ENCODE measurements around the gene MSI2. TPM values are rescaled to one million over a fixed set of nuclear protein-coding genes. Genes with fewer than 3 reads are reported as not detected.

MSI2 gene
- total RNA-seq, 1 donor from 2014 or later: 60.6 TPM

DNA sequence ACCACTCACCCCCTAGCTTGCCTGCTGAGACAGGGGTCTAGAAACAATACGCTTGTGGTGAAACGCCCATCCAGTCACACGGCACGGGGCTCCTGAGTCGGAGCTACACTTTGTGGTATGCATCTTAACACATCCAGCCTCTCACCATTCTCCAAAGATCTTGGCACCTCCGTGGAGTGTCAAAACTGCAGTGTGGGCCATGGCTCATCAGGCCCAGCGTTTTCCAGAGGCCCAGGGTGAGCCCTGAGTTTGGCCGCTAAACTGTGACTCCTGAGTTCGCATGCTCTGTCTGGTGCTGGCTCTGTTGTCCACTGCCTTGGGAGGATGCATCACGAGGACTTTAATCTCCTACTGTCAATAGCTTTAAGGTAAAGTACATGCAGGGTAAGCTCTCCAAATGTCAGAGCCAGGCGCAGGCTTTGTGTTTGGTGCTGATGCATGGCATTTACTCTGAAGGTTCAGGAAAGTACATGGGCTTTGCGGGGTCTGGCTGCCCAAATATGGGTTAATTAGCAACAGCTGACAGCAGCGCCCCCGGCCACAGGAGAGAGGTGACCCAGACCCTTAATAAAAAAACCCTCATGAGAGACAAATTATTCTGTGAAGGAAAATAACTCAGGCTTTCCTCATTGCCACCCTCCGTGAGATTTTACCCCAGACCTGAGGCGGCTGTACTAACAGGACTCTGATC, 370.3 kb downstream of the MSI2 start:
- Mint-ChIP-seq H3K27me3 (ENCODE audit: unreplicated experiment) (peaks cover 21% of the 10 kb centered on the region), H3K9me3 (ENCODE audit: unreplicated experiment) (no peaks in the 10 kb centered on the region), H3K36me3 (ENCODE audit: low read depth, unreplicated experiment) (peaks cover 19% of the 10 kb centered on the region), H3K27ac (ENCODE audit: unreplicated experiment) (no peak overlapping the region), H3K4me1 (ENCODE audit: unreplicated experiment) (peaks cover 34% of the 10 kb centered on the region), H3K4me3 (ENCODE audit: unreplicated experiment) (no peak overlapping the region)
- TF ChIP-seq, protein P1, sequence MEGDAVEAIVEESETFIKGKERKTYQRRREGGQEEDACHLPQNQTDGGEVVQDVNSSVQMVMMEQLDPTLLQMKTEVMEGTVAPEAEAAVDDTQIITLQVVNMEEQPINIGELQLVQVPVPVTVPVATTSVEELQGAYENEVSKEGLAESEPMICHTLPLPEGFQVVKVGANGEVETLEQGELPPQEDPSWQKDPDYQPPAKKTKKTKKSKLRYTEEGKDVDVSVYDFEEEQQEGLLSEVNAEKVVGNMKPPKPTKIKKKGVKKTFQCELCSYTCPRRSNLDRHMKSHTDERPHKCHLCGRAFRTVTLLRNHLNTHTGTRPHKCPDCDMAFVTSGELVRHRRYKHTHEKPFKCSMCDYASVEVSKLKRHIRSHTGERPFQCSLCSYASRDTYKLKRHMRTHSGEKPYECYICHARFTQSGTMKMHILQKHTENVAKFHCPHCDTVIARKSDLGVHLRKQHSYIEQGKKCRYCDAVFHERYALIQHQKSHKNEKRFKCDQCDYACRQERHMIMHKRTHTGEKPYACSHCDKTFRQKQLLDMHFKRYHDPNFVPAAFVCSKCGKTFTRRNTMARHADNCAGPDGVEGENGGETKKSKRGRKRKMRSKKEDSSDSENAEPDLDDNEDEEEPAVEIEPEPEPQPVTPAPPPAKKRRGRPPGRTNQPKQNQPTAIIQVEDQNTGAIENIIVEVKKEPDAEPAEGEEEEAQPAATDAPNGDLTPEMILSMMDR (IDR thresholded peaks at IDR 0.05; ENCODE audit: unreplicated experiment): no peak
- no peak for DNase-seq (ENCODE audit: low spot score)

DNA sequence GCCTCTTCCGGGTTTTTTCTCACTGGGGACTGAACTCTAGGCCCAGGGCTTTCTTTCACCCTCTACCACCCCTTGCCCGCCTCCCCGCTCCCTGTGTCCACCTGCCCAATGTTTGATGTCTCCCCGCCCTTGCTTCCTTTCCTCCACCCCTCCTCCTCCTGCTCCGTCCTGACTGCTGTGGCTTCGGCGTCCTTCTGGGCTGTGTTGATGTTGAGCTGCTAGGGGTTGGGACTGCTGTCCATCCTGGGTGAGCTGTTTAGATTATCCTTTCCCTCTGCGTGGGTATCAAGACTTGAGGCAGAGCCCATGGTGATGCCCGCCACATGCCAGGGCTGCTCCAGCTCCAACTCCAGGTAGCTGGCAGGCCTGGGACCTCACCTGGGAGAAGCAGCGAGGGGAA, 371.3 kb downstream of the MSI2 start:
- Mint-ChIP-seq H3K36me3 (ENCODE audit: low read depth, unreplicated experiment) (peaks cover 25% of the 10 kb centered on the region), H3K4me1 (ENCODE audit: unreplicated experiment) (peaks cover 27% of the 10 kb centered on the region), H3K27me3 (ENCODE audit: unreplicated experiment) (peaks cover 17% of the 10 kb centered on the region), H3K4me3 (ENCODE audit: unreplicated experiment) (peak overlapping the region; percentile 78), H3K9me3 (ENCODE audit: unreplicated experiment) (no peaks in the 10 kb centered on the region), H3K27ac (ENCODE audit: unreplicated experiment) (no peak overlapping the region)
- TF ChIP-seq, protein P1 (IDR thresholded peaks at IDR 0.05; ENCODE audit: unreplicated experiment): no peak
- DNase-seq (ENCODE audit: low spot score): no peak

DNA sequence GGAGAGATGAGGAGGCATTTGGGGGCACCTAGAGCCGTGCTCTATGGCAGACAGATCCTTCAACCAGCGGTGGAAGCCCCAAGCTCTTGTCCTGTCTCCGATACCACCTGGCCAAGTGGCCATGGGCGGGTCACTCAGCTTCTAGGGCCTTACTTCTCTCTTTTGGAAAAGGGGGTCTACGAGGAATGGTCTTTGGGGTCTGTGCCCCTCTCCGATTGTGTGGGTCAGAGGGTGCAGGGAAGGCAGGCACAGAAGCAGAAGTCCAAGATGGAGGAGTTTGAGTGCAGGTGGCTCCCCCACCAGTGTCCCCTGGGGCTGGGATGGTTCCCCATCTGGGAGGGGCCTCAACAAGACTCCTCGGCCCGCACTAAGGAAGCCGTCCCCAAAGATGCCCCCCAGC, 372.1 kb downstream of the MSI2 start:
- Mint-ChIP-seq H3K27ac (ENCODE audit: unreplicated experiment) (no peak overlapping the region), H3K36me3 (ENCODE audit: low read depth, unreplicated experiment) (peaks cover 30% of the 10 kb centered on the region), H3K4me3 (ENCODE audit: unreplicated experiment) (no peak overlapping the region), H3K27me3 (ENCODE audit: unreplicated experiment) (peaks cover 10% of the 10 kb centered on the region), H3K4me1 (ENCODE audit: unreplicated experiment) (peaks cover 18% of the 10 kb centered on the region), H3K9me3 (ENCODE audit: unreplicated experiment) (no peaks in the 10 kb centered on the region)
- TF ChIP-seq, protein P1 (IDR thresholded peaks at IDR 0.05; ENCODE audit: unreplicated experiment): no peak
- no peak for DNase-seq (ENCODE audit: low spot score)

DNA sequence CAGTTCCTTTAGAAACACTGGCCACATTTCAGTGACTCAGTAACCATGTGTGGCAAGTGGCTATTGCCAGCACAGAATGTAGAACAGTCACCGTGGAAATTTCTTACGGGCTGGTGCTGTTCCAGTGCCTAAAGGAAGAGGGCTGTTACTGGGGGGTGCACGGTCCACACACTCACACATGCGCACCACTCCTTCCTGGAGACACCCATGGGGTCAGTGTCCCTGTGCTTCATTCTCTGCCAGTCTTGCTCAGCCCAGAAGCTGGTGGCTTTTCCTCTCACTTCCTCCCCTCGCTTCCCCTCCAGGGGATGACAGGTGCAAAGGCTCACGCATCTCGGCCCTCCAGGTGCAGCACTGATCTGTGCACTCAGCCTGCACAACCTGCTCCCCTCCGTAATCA, 373.1 kb downstream of the MSI2 start:
- Mint-ChIP-seq H3K27me3 (ENCODE audit: unreplicated experiment) (peaks cover 6% of the 10 kb centered on the region), H3K36me3 (ENCODE audit: low read depth, unreplicated experiment) (peaks cover 30% of the 10 kb centered on the region), H3K4me3 (ENCODE audit: unreplicated experiment) (no peak overlapping the region), H3K27ac (ENCODE audit: unreplicated experiment) (no peak overlapping the region), H3K4me1 (ENCODE audit: unreplicated experiment) (peaks cover 9% of the 10 kb centered on the region), H3K9me3 (ENCODE audit: unreplicated experiment) (no peaks in the 10 kb centered on the region)
- TF ChIP-seq, protein P1 (IDR thresholded peaks at IDR 0.05; ENCODE audit: unreplicated experiment): no peak
- DNase-seq (ENCODE audit: low spot score): no peak

DNA sequence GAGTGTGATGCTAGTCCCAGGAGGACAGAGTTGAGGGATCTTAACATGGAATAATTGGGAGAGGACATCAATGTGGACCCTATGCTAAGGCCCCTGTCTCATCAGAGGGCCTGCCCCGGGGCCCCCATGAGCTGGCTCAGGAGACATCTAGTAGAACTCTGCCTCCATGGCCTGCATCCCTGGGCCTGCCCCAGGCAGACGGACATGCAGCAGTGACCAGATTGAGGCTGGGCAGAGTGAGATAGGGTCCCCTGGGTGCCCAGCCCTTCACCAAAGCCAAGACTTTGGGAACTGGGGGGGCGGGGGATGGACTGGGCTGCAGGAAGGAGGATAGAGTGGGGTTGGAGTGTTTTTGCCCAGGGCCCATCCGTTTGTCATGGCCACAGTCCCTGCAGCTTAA, 373.6 kb downstream of the MSI2 start:
- no peak overlapping the region for H3K27ac Mint-ChIP-seq (ENCODE audit: unreplicated experiment)
- peaks cover 2% of the 10 kb centered on the region for H3K27me3 Mint-ChIP-seq (ENCODE audit: unreplicated experiment)
- H3K4me3 Mint-ChIP-seq (ENCODE audit: unreplicated experiment): no peak overlapping the region
- TF ChIP-seq, protein P1 (IDR thresholded peaks at IDR 0.05; ENCODE audit: unreplicated experiment): no peak
- H3K36me3 Mint-ChIP-seq (ENCODE audit: low read depth, unreplicated experiment): peaks cover 32% of the 10 kb centered on the region
- H3K9me3 Mint-ChIP-seq (ENCODE audit: unreplicated experiment): no peaks in the 10 kb centered on the region
- H3K4me1 Mint-ChIP-seq (ENCODE audit: unreplicated experiment): peaks cover 5% of the 10 kb centered on the region
- DNase-seq (ENCODE audit: low spot score): no peak

Data from endothelial cell (in vitro differentiated cells).